Measurements from ENCODE around the gene BCAT1.

BCAT1 gene

GRCh38 chr12:24920141-24920540, 28.8 kb downstream of the BCAT1 start:
- DNase-seq = no peak
- no peak for TF ChIP-seq CTCF (IDR thresholded peaks at IDR 0.05)

GRCh38 chr12:24919346-24920001, 29.4 kb downstream of the BCAT1 start:
- H3K27me3 Mint-ChIP-seq (ENCODE audit: low read depth, poor library complexity) = no peaks in the 10 kb centered on the region
- H3K9me3 Mint-ChIP-seq = peaks cover 23% of the 10 kb centered on the region
- H3K4me3 Mint-ChIP-seq = no peak overlapping the region
- no peak for TF ChIP-seq CTCF (IDR thresholded peaks at IDR 0.05)
- no peak for DNase-seq
- peaks cover 78% of the 10 kb centered on the region for H3K36me3 Mint-ChIP-seq (ENCODE audit: low read depth)
- H3K27ac Mint-ChIP-seq = no peak overlapping the region
- H3K4me1 Mint-ChIP-seq = no peaks in the 10 kb centered on the region

More at GRCh38 chr12:24920141-24920540, 28.8 kb downstream of the BCAT1 start:
- peaks cover 29% of the 10 kb centered on the region for H3K9me3 Mint-ChIP-seq
- H3K27me3 Mint-ChIP-seq (ENCODE audit: low read depth, poor library complexity) = no peaks in the 10 kb centered on the region
- H3K36me3 Mint-ChIP-seq (ENCODE audit: low read depth) = peaks cover 85% of the 10 kb centered on the region
- H3K27ac Mint-ChIP-seq = peak overlapping the region; percentile 98
- H3K4me3 Mint-ChIP-seq = no peak overlapping the region
- H3K4me1 Mint-ChIP-seq = no peaks in the 10 kb centered on the region

- Mint-ChIP-seq H3K36me3 (ENCODE audit: low read depth) (peaks cover 73% of the 10 kb centered on the region), H3K4me3 (no peak overlapping the region), H3K27ac (no peak overlapping the region), H3K9me3 (peaks cover 17% of the 10 kb centered on the region), H3K27me3 (ENCODE audit: low read depth, poor library complexity) (no peaks in the 10 kb centered on the region), H3K4me1 (peaks cover 2% of the 10 kb centered on the region)
- no peak for DNase-seq
- TF ChIP-seq CTCF (IDR thresholded peaks at IDR 0.05) = no peak
These were observed 30.3 kb downstream of the BCAT1 start for GRCh38 chr12:24918596-24918995.

GRCh38 chr12:24915501-24915900, 33.4 kb downstream of the BCAT1 start:
- TF ChIP-seq CTCF (IDR thresholded peaks at IDR 0.05) = no peak
- Mint-ChIP-seq H3K4me1 (peaks cover 13% of the 10 kb centered on the region), H3K36me3 (ENCODE audit: low read depth) (peaks cover 67% of the 10 kb centered on the region), H3K4me3 (no peak overlapping the region), H3K27ac (no peak overlapping the region), H3K27me3 (ENCODE audit: low read depth, poor library complexity) (no peaks in the 10 kb centered on the region), H3K9me3 (peaks cover 7% of the 10 kb centered on the region)
- DNase-seq = no peak

GRCh38 chr12:24913953-24914352, 34.9 kb downstream of the BCAT1 start:
- H3K36me3 Mint-ChIP-seq (ENCODE audit: low read depth) = peaks cover 61% of the 10 kb centered on the region
- no peak for TF ChIP-seq CTCF (IDR thresholded peaks at IDR 0.05)
- peaks cover 13% of the 10 kb centered on the region for H3K4me1 Mint-ChIP-seq
- peaks cover 5% of the 10 kb centered on the region for H3K9me3 Mint-ChIP-seq
- H3K27me3 Mint-ChIP-seq (ENCODE audit: low read depth, poor library complexity) = no peaks in the 10 kb centered on the region
- H3K4me3 Mint-ChIP-seq = no peak overlapping the region
- H3K27ac Mint-ChIP-seq = peak overlapping the region; percentile 75
- no peak for DNase-seq

GRCh38 chr12:24913130-24913529, 35.8 kb downstream of the BCAT1 start:
- Mint-ChIP-seq H3K9me3 (peaks cover 5% of the 10 kb centered on the region), H3K27ac (peak overlapping the region; percentile 39), H3K36me3 (ENCODE audit: low read depth) (peaks cover 57% of the 10 kb centered on the region), H3K4me3 (no peak overlapping the region), H3K4me1 (peaks cover 13% of the 10 kb centered on the region), H3K27me3 (ENCODE audit: low read depth, poor library complexity) (no peaks in the 10 kb centered on the region)
- TF ChIP-seq CTCF (IDR thresholded peaks at IDR 0.05) = no peak
- no peak for DNase-seq
